Coronary artery (tissue), 2 donors: ENCODE data around the gene CELF5.
"Not testable (repeated sequence)": the region's sequence is repeated elsewhere in the genome, so short reads cannot be mapped to it uniquely, and the experiment has no call there.

ENCODE experiments used
- DNase-seq: peaks from one replicate; pipeline ENCODE4 v3.0.0-alpha.2; 2017; ENCODE audit warnings: low spot score
- H3K27ac ChIP-seq, 2 donors: fragments of 200-600 bp; sonication (generic); one replicate each; pipeline ENCODE4 v1.5.1; 2016 to 2019
- H3K4me3 ChIP-seq: fragments of 200-600 bp; sonication (generic); 2 replicates; pipeline ENCODE4 v1.5.1; 2016; ENCODE audit warnings: mild to moderate bottlenecking, moderate library complexity
- CTCF ChIP-seq: fragments of 200-600 bp; sonication (generic); IDR thresholded peaks from one replicate; pipeline ENCODE4 v1.5.1; 2019; ENCODE audit warnings: antibody characterized with exemption

The CELF5 gene

GRCh38 chr19:3336351-3336679, 111.9 kb downstream of the CELF5 start:
- Histone ChIP-seq H3K4me3 (peak overlapping the region; percentile 34), H3K27ac (peak overlapping the region; percentile 93 to 98)
- no peak for TF ChIP-seq CTCF
- DNase-seq, result no peak

GRCh38 chr19:3336680-3337523, 112.4 kb downstream of the CELF5 start:
- peak overlapping the region; percentile 93 to 98 for H3K27ac ChIP-seq
- peak; percentile 99 for DNase-seq
- peak overlapping the region; percentile 34 for H3K4me3 ChIP-seq
- TF ChIP-seq CTCF, result no peak

- Histone ChIP-seq H3K27ac (peak overlapping the region; percentile 66 to 98), H3K4me3 (peak overlapping the region; percentile 40)
- DNase-seq, result peak; percentile 91
- no peak for TF ChIP-seq CTCF
Observed at GRCh38 chr19:3338541-3339181, 114.2 kb downstream of the CELF5 start.

GRCh38 chr19:3340340-3340739, 115.9 kb downstream of the CELF5 start:
- Histone ChIP-seq H3K27ac (no peak overlapping the region), H3K4me3 (no peak overlapping the region)
- DNase-seq, result no peak
- TF ChIP-seq CTCF, result no peak

- H3K4me3 ChIP-seq, result no peak overlapping the region
- no peak for TF ChIP-seq CTCF
- no peak for DNase-seq
- H3K27ac ChIP-seq, result peak overlapping the region in 1 of 2 donors; percentile 96
Observed at GRCh38 chr19:3342246-3342645, 117.8 kb downstream of the CELF5 start.

- Histone ChIP-seq H3K27ac (peak overlapping the region; percentile 69 to 96), H3K4me3 (peak overlapping the region; percentile 62)
- DNase-seq, result not testable (repeated sequence)
Observed at GRCh38 chr19:3342962-3343361, 118.5 kb downstream of the CELF5 start.

- peak; percentile 96 for DNase-seq
- TF ChIP-seq CTCF, result no peak
- H3K27ac ChIP-seq, result peak overlapping the region; percentile 69 to 96
- peak overlapping the region; percentile 62 for H3K4me3 ChIP-seq
Observed at GRCh38 chr19:3343619-3344502, 119.4 kb downstream of the CELF5 start.
